Measurements from ENCODE around the gene NUP62.

The NUP62 gene

GRCh38 chr19:49895566-49896297, 33.6 kb downstream of the NUP62 start:
- DNase-seq = no peak

GRCh38 chr19:49894879-49895565, 34.3 kb downstream of the NUP62 start:
- DNase-seq = no peak

- no peak for DNase-seq
These were observed 35.2 kb downstream of the NUP62 start for GRCh38 chr19:49894011-49894664.

- no peak for DNase-seq
These were observed 36.6 kb downstream of the NUP62 start for GRCh38 chr19:49892716-49893115.

GRCh38 chr19:49891393-49891792, 37.9 kb downstream of the NUP62 start:
- DNase-seq = no peak

- DNase-seq = peak; percentile 53
These were observed 38.7 kb downstream of the NUP62 start for GRCh38 chr19:49890349-49891311.

- peak; percentile 53 for DNase-seq
These were observed 39.5 kb downstream of the NUP62 start for GRCh38 chr19:49889687-49890348.

GRCh38 chr19:49889038-49889686, 40.1 kb downstream of the NUP62 start:
- DNase-seq = no peak

- DNase-seq = peak; percentile 83
These were observed 40.8 kb downstream of the NUP62 start for GRCh38 chr19:49888510-49888824.

GRCh38 chr19:49887665-49888509, 41.4 kb downstream of the NUP62 start:
- peak; percentile 74 for DNase-seq

- DNase-seq = no peak
These were observed 42.2 kb downstream of the NUP62 start for GRCh38 chr19:49887037-49887664.

GRCh38 chr19:49884760-49885159, 44.5 kb downstream of the NUP62 start:
- no peak for DNase-seq

GRCh38 chr19:49884109-49884508, 45.2 kb downstream of the NUP62 start:
- DNase-seq = no peak

- DNase-seq = no peak
These were observed 46.2 kb downstream of the NUP62 start for GRCh38 chr19:49883094-49883493.

- no peak for DNase-seq
These were observed 46.7 kb downstream of the NUP62 start for GRCh38 chr19:49882643-49883042.

GRCh38 chr19:49881672-49882394, 47.5 kb downstream of the NUP62 start:
- no peak for DNase-seq

- DNase-seq = no peak
These were observed 48.1 kb downstream of the NUP62 start for GRCh38 chr19:49881186-49881585.

GRCh38 chr19:49880162-49880869, 49.0 kb downstream of the NUP62 start:
- no peak for DNase-seq
